Nephron (organoid): ENCODE data around the gene COA4.

Experiments
- H3K27ac Mint-ChIP-seq, 3 experiments: 2 replicates each; pipeline ENCODE4 v1.8.0; 2020; ENCODE audit warnings: mixed read lengths in 3 of 3, mild to moderate bottlenecking in 2 of 3, moderate library complexity in 1 of 3
- H3K27me3 Mint-ChIP-seq: 2 replicates; pipeline ENCODE4 v1.8.0; 2021; ENCODE audit warnings: low read depth, mild to moderate bottlenecking, moderate library complexity, mixed read lengths
- H3K36me3 Mint-ChIP-seq: 2 replicates; pipeline ENCODE4 v1.8.0; 2020; ENCODE audit warnings: low read depth, mixed read lengths
- H3K4me1 Mint-ChIP-seq: 2 replicates; pipeline ENCODE4 v1.8.0; 2020; ENCODE audit warnings: mixed read lengths
- H3K4me3 Mint-ChIP-seq, 3 experiments: 2 replicates each; pipeline ENCODE4 v1.8.0; 2020; ENCODE audit warnings: mild to moderate bottlenecking in 3 of 3, mixed read lengths in 3 of 3, moderate library complexity in 2 of 3
- H3K9me3 Mint-ChIP-seq: 2 replicates; pipeline ENCODE4 v1.8.0; 2020; ENCODE audit warnings: mixed read lengths
- TF ChIP-seq, protein P1 (sequence below), 3 experiments: fragments of 200-600 bp; sonication (generic); IDR thresholded peaks; one replicate each; pipeline ENCODE4 v1.5.0; 2021; ENCODE audit warnings: antibody characterized with exemption in 3 of 3; ENCODE audit not compliant: unreplicated experiment in 3 of 3

Gene COA4

DNA sequence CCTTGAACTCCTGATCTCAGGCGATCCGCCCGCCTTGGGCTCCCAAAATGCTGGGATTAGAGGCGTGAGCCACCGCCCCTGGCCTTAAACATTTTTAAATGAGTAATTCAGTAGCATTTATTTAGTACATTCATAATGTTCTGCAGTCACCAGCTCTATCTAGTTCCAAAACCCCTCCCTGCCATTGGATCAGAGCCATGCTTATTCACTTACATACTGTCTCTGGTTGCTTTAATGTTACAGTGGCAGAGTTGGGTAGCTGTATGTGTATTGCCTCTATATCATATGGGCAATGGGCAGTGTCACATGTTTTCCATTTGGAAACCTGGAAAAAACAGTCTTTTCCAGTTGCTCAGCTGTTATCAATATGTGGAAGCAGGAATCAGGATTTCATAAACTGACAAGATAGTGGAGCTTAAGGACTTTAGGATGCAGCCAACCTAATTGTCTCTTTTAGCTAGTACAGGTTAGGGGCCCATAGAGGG is 10.5 kb downstream of the COA4 start:
- Mint-ChIP-seq H3K27ac (peak overlapping the region; percentile 51 to 79 (median 72)), H3K9me3 (no peaks in the 10 kb centered on the region), H3K36me3 (peaks cover 38% of the 10 kb centered on the region), H3K4me3 (no peak overlapping the region), H3K4me1 (peaks cover 21% of the 10 kb centered on the region), H3K27me3 (no peaks in the 10 kb centered on the region)
- TF ChIP-seq, protein P1, sequence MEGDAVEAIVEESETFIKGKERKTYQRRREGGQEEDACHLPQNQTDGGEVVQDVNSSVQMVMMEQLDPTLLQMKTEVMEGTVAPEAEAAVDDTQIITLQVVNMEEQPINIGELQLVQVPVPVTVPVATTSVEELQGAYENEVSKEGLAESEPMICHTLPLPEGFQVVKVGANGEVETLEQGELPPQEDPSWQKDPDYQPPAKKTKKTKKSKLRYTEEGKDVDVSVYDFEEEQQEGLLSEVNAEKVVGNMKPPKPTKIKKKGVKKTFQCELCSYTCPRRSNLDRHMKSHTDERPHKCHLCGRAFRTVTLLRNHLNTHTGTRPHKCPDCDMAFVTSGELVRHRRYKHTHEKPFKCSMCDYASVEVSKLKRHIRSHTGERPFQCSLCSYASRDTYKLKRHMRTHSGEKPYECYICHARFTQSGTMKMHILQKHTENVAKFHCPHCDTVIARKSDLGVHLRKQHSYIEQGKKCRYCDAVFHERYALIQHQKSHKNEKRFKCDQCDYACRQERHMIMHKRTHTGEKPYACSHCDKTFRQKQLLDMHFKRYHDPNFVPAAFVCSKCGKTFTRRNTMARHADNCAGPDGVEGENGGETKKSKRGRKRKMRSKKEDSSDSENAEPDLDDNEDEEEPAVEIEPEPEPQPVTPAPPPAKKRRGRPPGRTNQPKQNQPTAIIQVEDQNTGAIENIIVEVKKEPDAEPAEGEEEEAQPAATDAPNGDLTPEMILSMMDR (IDR thresholded peaks at IDR 0.05; ENCODE audit: unreplicated experiment in 3 of 3), result no peak

DNA sequence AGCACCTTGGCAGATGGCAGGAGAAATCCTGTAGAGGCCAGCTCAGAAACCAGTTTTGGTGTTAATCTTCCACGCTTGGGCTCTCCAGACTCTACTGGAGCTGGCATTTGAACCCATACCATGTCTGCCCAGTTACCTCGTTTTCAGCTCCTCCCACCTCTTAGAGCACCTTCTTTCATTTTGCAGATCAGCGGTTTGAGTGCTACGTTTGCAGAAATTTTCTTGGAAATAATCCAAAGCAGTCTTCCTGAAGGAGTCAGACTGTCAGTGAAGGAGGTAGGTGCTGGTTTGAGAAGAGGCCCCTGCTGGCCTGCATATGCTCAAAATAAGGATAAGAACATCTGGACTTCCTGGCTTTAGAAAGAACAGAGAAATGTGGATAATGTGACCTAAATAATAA is 13.7 kb downstream of the COA4 start:
- no peaks in the 10 kb centered on the region for H3K9me3 Mint-ChIP-seq

DNA sequence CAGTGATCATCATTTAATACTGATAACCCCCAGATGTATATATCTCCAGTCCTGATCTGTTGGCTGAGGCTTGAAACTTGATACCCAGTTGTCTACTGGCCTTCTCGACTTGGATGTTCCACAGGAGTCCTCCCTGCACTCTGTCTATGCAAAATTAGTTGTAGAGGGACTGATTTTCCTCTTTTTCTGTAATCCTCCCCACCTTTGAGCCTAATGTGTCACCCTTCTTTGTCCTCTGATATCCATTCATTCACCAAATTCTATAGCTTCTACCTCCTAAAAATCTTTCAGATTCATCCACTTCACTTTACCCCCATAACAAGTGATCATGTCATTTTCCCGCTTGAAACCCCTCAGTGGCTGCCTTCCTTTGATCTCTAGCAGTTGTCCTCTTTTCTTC is 16.4 kb downstream of the COA4 start:
- no peaks in the 10 kb centered on the region for H3K27me3 Mint-ChIP-seq
- H3K4me3 Mint-ChIP-seq, result no peak overlapping the region
- no peak overlapping the region for H3K27ac Mint-ChIP-seq
- TF ChIP-seq, protein P1 (IDR thresholded peaks at IDR 0.05; ENCODE audit: unreplicated experiment in 3 of 3), result no peak
- peaks cover 45% of the 10 kb centered on the region for H3K36me3 Mint-ChIP-seq
- H3K4me1 Mint-ChIP-seq, result peaks cover 6% of the 10 kb centered on the region
- H3K9me3 Mint-ChIP-seq, result no peaks in the 10 kb centered on the region

More for the DNA sequence above, 13.7 kb downstream of the COA4 start:
- H3K4me3 Mint-ChIP-seq, result no peak overlapping the region
- H3K36me3 Mint-ChIP-seq, result peaks cover 51% of the 10 kb centered on the region
- no peaks in the 10 kb centered on the region for H3K27me3 Mint-ChIP-seq
- TF ChIP-seq, protein P1 (IDR thresholded peaks at IDR 0.05; ENCODE audit: unreplicated experiment in 3 of 3), result no peak
- peaks cover 15% of the 10 kb centered on the region for H3K4me1 Mint-ChIP-seq
- H3K27ac Mint-ChIP-seq, result peak overlapping the region; percentile 30 to 73 (median 70)

DNA sequence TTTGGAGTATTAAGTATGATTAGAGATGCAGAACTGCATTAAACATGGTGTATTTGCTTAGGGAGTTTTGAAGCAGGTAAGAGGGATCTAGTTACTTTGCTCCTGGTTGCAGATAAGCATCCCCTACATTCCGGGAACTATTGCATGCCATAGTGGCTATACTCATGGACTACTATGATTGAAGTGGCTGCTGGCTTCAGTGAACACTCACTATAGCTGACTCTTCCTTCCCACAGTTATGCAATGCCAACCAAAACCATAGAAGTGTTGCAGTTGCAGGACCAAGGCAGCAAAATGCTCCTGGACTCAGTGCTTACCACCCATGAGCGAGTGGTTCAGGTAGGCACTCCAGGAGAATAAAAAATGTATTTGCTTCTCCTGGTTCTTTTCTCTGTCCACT is 17.0 kb downstream of the COA4 start:
- no peaks in the 10 kb centered on the region for H3K9me3 Mint-ChIP-seq
- no peak overlapping the region for H3K4me3 Mint-ChIP-seq
- no peak overlapping the region for H3K27ac Mint-ChIP-seq
- no peaks in the 10 kb centered on the region for H3K27me3 Mint-ChIP-seq
- TF ChIP-seq, protein P1 (IDR thresholded peaks at IDR 0.05; ENCODE audit: unreplicated experiment in 3 of 3), result no peak
- H3K36me3 Mint-ChIP-seq, result peaks cover 43% of the 10 kb centered on the region
- H3K4me1 Mint-ChIP-seq, result peaks cover 6% of the 10 kb centered on the region

DNA sequence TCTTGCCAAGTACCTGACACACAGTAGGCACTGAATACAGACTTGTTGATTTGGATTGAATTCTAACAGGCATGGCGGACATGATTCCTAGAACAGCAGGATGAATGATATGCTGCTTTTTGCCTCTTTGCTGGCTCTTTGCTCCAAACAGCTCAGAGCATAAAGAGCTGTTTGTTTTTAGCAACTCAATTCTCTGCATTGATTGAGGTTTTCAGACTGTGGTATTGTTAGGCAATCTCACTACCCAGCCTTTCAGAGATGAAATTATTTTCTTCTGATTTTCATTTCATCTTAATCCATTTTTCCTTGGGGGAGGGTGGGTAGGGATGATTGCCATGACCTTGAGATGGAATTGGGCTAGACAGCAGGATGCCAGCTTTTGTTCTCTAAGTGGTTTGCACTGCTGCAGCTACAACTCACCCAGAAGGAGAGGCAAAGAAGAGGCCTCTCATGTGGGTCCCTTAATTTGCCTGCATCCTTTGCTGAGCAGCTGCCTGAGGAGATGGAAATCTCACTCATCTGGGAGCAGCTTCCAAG is 20.5 kb downstream of the COA4 start:
- Mint-ChIP-seq H3K36me3 (peaks cover 31% of the 10 kb centered on the region), H3K27me3 (no peaks in the 10 kb centered on the region)

More for the DNA sequence above, 20.5 kb downstream of the COA4 start:
- no peaks in the 10 kb centered on the region for H3K9me3 Mint-ChIP-seq
- no peaks in the 10 kb centered on the region for H3K4me1 Mint-ChIP-seq
- H3K27ac Mint-ChIP-seq, result no peak overlapping the region
- H3K4me3 Mint-ChIP-seq, result no peak overlapping the region
- TF ChIP-seq, protein P1 (IDR thresholded peaks at IDR 0.05; ENCODE audit: unreplicated experiment in 3 of 3), result no peak
